Measurements from ENCODE around the gene RSPH6A. TPM values are rescaled to one million over a fixed set of nuclear protein-coding genes. Genes with fewer than 3 reads are reported as not detected.

The RSPH6A gene
- total RNA-seq, 2 donors from 2014 or later, result 0.12 TPM; not detected in 1

GRCh38 chr19:45809643-45810159 lies 5.4 kb downstream of the RSPH6A start:
- TF ChIP-seq, protein P1, sequence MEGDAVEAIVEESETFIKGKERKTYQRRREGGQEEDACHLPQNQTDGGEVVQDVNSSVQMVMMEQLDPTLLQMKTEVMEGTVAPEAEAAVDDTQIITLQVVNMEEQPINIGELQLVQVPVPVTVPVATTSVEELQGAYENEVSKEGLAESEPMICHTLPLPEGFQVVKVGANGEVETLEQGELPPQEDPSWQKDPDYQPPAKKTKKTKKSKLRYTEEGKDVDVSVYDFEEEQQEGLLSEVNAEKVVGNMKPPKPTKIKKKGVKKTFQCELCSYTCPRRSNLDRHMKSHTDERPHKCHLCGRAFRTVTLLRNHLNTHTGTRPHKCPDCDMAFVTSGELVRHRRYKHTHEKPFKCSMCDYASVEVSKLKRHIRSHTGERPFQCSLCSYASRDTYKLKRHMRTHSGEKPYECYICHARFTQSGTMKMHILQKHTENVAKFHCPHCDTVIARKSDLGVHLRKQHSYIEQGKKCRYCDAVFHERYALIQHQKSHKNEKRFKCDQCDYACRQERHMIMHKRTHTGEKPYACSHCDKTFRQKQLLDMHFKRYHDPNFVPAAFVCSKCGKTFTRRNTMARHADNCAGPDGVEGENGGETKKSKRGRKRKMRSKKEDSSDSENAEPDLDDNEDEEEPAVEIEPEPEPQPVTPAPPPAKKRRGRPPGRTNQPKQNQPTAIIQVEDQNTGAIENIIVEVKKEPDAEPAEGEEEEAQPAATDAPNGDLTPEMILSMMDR (IDR thresholded peaks at IDR 0.05), result no peak
- H3K27me3 ChIP-seq, result no peaks in the 10 kb centered on the region
- H3K4me3 ChIP-seq, result no peak overlapping the region
- no peak overlapping the region for H3K9ac ChIP-seq (ENCODE audit: low read depth in 2 of 2, low read length in 2 of 2)
- no peak overlapping the region for H3K27ac ChIP-seq
- DNase-seq, result no peak
- no peaks in the 10 kb centered on the region for H3K4me1 ChIP-seq
- H3K36me3 ChIP-seq, result no peaks in the 10 kb centered on the region
- intact Hi-C loops (cut with DNase I), result loop anchor here (10.0 kb wide), 1 partner anchor 75 kb away; the partner anchor contains the start of gene IRF2BP1
- no peaks in the 10 kb centered on the region for H3K9me3 ChIP-seq

GRCh38 chr19:45805719-45806118 lies 9.4 kb downstream of the RSPH6A start:
- H3K36me3 ChIP-seq, result no peaks in the 10 kb centered on the region
- no peak overlapping the region for H3K9ac ChIP-seq (ENCODE audit: low read depth in 2 of 2, low read length in 2 of 2)
- TF ChIP-seq, protein P1 (IDR thresholded peaks at IDR 0.05), result no peak
- H3K9me3 ChIP-seq, result no peaks in the 10 kb centered on the region
- H3K4me1 ChIP-seq, result no peaks in the 10 kb centered on the region
- intact Hi-C loops (cut with DNase I), result no loop called here
- no peak overlapping the region for H3K4me3 ChIP-seq
- H3K27me3 ChIP-seq, result no peaks in the 10 kb centered on the region
- no peak for DNase-seq
- no peak overlapping the region for H3K27ac ChIP-seq

GRCh38 chr19:45804959-45805230 lies 10.2 kb downstream of the RSPH6A start:
- Histone ChIP-seq H3K4me3 (no peak overlapping the region), H3K9ac (ENCODE audit: low read depth in 2 of 2, low read length in 2 of 2) (no peak overlapping the region), H3K27ac (no peak overlapping the region), H3K36me3 (no peaks in the 10 kb centered on the region), H3K27me3 (no peaks in the 10 kb centered on the region), H3K4me1 (no peaks in the 10 kb centered on the region), H3K9me3 (no peaks in the 10 kb centered on the region)
- DNase-seq, result no peak
- intact Hi-C loops (cut with DNase I), result no loop called here
- TF ChIP-seq, protein P1 (IDR thresholded peaks at IDR 0.05), result no peak

GRCh38 chr19:45804140-45804958 lies 10.8 kb downstream of the RSPH6A start:
- no peaks in the 10 kb centered on the region for H3K36me3 ChIP-seq
- H3K9ac ChIP-seq (ENCODE audit: low read depth in 2 of 2, low read length in 2 of 2), result no peak overlapping the region
- DNase-seq, result no peak
- H3K4me3 ChIP-seq, result no peak overlapping the region
- no peaks in the 10 kb centered on the region for H3K27me3 ChIP-seq
- H3K27ac ChIP-seq, result no peak overlapping the region
- no peaks in the 10 kb centered on the region for H3K9me3 ChIP-seq
- no peaks in the 10 kb centered on the region for H3K4me1 ChIP-seq
- TF ChIP-seq, protein P1 (IDR thresholded peaks at IDR 0.05), result no peak
- intact Hi-C loops (cut with DNase I), result no loop called here

- TF ChIP-seq, protein P1 (IDR thresholded peaks at IDR 0.05), result no peak
- Histone ChIP-seq H3K9ac (ENCODE audit: low read depth in 2 of 2, low read length in 2 of 2) (no peak overlapping the region), H3K4me3 (no peak overlapping the region), H3K27ac (no peak overlapping the region), H3K4me1 (no peaks in the 10 kb centered on the region), H3K9me3 (no peaks in the 10 kb centered on the region), H3K27me3 (no peaks in the 10 kb centered on the region), H3K36me3 (no peaks in the 10 kb centered on the region)
- intact Hi-C loops (cut with DNase I), result no loop called here
- DNase-seq, result no peak
Observed at GRCh38 chr19:45801603-45802175, 13.4 kb downstream of the RSPH6A start.

Measured in colonic mucosa (tissue), 4 donors.